ENCODE results near the gene SLC30A1.
"Not testable (repeated sequence)": the region's sequence is repeated elsewhere in the genome, so short reads cannot be mapped to it uniquely, and the experiment has no call there.

The SLC30A1 gene, protein sequence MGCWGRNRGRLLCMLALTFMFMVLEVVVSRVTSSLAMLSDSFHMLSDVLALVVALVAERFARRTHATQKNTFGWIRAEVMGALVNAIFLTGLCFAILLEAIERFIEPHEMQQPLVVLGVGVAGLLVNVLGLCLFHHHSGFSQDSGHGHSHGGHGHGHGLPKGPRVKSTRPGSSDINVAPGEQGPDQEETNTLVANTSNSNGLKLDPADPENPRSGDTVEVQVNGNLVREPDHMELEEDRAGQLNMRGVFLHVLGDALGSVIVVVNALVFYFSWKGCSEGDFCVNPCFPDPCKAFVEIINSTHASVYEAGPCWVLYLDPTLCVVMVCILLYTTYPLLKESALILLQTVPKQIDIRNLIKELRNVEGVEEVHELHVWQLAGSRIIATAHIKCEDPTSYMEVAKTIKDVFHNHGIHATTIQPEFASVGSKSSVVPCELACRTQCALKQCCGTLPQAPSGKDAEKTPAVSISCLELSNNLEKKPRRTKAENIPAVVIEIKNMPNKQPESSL

DNA sequence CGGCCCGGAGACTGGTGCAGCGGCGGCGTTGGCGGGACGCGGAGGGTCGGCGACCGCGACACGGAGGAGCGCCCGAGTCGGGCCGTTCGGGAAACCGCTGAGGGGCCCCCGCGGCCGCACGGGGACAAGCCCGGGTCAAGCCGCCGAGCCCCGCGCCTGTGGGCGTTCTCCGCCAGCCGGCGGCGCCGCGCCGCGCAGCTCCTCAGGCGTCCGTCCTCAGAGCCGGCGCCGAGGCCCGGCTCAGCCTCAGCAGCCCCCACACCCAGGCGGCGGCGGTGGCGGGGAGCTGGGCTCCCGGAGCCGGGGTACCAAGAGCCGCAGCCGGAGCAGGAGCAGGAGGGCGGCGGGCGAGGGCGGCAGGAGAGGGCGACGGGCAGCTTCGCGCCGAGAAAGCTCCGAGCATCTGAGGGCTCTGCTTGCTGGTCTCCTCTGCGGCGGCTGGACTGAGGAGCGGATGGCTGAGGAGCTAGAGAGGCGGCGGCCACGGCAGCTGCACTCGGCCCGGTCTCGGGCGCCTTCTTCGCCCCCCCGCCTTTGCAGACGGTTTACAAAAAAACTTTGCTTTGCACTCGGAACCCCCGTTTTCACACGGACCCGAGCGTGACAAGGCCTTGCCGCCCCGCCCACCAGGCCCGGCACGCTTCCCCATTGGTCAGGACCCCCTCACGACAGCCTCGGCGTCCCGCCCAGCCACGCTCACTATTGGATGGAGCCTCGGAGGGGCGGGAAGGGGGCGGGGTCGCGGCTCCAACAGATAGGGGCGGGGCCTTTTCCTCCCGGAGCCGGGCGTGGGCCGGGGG is at the start of gene SLC30A1:
Gene SLC30A1, minus strand, starts transcription at position 522 of the 800 bp plus-strand sequence. CDS start 549 bp downstream, outside the sequence.
- DNase-seq (ENCODE audit: low spot score), result peak; percentile 99

DNA sequence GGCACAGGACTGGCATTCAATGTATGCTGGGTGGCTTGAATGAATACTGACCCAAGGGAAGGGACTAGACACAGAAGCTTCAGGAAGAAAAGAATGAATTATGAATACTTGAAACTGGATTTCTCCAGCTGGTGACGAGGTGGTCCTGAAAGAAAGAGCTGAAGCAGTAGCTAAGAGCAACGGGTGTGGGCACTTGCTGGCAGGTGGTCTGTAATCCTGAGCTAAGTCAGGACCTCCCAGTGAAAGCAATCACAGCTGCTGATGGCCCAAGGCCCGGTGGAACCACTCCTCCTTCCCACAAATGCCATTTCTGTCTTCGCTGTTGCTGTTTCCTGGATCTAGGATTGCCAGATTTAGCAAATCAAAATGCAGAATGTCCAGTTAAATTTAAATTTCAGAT is 49.5 kb upstream of the SLC30A1 start:
- DNase-seq (ENCODE audit: low spot score), result no peak

DNA sequence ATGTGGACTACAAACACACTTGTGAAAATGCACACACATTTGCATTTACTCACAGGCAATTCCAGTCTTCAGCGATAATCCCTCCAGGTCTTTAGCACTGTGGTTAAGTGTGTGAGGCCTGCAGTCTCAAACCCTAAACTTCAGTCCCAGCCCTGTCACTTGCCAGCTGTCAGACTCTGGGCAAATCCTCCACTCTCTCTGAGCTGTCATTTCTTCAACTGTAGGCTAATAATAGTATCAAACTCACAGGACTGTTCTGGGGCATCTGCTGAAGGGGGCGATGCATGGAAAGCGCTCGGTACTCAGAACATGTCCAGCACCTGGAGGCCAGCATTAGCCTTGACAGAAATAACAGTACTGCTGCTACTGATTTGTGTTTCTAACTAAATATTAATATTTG is 48.3 kb upstream of the SLC30A1 start:
- no peak for DNase-seq (ENCODE audit: low spot score)

DNA sequence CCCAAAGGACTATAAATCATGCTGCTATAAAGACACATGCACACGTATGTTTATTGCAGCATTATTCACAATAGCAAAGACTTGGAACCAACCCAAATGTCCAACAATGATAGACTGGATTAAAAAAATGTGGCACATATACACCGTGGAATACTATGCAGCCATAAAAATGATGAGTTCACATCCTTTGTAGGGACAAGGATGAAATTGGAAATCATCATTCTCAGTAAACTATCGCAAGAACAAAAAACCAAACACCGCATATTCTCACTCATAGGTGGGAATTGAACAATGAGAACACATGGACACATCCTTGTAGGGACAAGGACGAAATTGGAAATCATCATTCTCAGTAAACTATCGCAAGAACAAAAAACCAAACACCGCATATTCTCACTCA is 46.9 kb upstream of the SLC30A1 start:
- DNase-seq (ENCODE audit: low spot score), result not testable (repeated sequence)

DNA sequence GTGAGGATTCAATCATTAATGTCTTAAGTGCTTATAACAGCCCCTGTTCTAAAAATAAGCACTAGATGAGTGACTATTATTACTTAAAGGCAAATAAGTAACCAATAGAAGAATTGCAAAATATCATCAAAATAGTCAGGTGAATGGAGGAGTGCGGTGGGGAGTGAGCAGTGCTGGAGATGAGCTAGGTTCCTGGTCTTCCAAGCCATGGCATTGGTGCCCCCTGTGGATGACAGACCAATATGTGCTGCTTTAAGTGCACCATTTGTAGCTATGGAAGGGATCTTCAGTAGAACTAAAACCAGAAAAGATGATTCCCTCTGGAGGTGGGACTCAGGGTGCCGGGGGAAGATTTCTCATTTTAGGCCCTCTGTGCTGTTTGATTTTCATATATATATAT is 46.1 kb upstream of the SLC30A1 start:
- DNase-seq (ENCODE audit: low spot score), result peak; percentile 54

DNA sequence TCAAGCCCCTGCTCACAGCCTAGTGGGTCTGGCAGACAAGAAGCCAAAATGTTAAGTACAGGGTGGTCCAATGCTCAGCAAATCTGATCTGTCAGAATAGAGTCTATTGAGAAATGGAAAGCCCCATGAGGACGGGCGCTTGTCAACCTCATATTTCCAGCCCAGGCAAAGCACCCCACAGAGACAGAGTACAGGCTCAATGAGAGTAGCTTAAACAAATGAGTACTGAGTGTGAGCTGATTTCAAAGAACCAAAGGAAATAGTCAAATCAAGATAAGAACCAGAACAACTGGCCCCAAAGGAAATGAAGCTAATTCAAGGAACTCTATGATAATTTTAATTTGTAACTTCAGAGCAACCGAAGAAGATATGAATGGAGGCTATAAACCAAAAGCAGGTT is 44.6 kb upstream of the SLC30A1 start:
- DNase-seq (ENCODE audit: low spot score), result no peak

DNA sequence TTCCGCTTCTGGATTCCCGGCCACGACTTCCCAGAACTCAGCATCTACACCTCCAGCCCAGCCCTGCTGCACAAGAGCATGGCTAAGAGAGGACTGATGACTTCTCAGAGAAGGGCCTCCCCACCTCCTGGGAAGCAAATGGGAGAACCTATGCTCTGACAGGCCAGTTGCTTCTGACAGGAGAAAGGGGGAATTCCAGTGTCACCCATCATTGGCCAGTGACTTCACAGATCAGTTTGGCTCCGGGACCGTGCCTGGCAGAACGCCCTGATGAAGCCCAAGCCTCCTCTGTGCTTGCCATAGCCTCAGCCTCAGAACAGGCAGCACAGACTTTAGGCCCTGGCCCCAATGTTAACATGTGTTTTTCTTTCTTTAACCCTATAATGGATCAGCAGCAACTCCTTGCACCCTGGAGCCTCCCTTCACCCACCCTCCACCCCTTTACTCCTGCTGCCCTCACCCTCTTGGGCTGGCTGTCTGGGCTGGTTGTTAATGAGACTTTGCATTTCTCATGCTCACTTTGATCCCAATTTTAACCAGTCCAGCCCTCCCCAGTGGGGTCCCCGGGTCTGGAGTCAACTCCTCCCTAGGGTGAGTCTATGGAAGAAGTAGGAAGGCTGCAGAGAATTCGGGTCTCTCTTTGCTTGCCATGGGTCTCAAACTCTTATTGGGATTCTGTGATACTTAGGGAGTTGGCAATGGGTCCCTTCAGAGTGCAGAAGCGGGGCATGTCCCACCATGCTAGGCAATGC is 42.7 kb upstream of the SLC30A1 start:
- no peak for DNase-seq (ENCODE audit: low spot score)

DNA sequence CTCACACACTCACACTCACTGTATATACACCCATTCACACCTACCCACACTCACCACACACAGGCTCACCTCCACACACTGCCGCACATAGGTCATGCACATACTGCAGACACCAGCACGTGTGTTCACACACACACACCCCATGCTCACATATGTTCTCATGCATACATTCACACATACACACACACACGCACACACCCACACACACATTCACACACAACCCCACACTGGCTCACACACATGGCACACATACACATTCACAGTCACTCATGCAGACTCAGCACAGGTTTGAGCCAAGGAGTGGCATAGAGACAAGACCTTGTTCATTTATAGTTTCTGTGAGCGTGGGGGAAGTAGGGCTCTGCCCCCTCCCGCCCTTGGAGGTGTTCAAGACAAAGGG is 41.1 kb upstream of the SLC30A1 start:
- DNase-seq (ENCODE audit: low spot score), result no peak

DNA sequence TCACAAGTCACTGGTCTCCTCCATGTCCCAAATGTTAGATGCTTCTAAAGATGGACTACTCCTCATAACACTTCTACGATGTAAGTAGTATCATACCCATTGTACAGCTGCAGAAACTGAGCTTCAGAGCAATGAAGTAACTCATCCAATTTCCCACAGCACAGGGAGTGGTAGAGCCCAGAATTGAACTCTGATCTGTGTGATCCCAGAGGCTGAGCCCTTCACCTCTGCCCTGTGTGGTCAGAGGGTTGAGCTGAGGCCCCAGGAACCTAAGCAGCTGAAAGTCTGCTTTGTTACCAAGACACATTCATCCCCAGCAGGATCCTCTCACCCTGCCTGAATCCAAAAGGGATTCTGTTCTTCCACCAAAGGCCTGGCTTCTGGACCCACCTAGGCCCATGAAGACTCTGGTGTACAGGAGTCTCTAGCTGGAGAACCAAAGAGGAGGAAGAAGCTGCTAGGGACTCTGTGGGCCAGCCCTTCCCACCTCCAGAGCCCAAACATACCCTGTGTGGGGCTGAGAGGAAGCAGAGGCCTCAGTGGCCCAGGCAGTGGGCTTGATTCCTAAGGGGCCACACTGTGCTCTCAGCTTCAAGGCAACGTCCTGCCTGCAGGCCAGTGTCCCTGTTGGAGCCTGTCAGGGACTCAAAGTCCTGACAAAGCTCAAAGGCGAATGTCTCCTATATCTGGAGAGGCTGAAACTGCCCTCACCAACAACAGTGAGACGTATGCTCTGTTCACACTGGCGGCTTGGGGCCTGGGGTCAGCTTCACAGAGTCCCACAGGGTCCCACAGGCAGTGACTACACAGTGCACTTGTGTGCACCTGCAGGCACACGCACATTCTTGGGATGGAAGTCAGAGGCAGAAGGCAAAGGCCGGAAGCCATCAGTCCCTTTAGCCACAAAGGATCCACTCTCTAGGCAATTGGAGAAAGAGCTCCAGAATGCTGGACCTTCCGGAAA is 40.4 kb upstream of the SLC30A1 start:
- no peak for DNase-seq (ENCODE audit: low spot score)

DNA sequence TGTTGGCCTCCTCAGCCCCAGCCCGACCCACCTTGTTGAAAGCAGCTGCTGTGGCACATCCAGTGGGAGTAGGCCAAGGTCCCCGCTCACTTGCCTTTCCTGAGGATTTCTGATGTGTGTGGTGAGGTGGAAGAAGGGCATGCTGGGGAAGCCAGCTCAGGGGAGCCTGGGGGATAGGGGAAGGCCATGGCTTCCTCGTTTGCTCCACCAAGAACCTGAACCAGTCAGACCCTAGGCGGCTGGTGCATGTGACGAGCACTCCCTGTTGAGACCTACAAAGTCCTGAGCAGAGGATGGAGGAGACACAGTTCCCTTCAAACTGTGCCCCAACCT is 38.0 kb upstream of the SLC30A1 start:
- no peak for DNase-seq (ENCODE audit: low spot score)

DNA sequence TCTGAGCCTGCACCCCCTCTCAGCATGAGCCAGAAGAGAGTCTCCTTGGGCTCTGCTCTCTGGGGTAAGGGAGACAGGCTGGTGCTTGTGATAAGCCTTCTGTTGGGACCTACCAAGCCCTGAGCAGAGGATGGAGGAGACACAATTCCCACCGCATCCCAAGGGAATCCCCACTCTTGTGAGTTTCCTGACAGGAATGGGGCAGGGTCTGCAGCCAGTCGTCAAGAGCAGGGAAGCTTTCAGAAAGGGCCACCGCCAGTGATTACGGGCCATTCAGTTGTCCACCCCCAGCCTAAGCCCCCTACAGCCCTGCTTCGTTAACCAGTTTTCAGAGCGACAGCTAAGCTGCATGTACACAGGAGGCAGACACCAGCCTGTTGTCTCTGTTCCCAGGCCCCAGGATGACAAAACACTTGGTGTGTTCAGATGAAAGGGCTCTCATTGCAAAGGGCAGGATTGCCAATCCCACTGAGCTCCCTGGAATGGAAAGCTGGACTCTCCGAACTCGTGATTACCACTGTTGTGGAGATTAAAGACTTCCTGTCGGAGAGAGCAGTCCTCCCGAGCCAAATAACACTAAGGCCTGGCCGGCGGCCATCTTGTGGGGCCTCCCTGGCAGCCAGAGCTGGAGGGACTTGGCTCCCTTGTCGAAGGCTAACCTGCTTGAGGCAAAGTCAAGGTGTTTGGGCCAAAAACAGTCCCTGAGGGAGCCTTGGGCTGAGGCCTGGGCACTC is 37.4 kb upstream of the SLC30A1 start:
- DNase-seq (ENCODE audit: low spot score), result peak; percentile 19

DNA sequence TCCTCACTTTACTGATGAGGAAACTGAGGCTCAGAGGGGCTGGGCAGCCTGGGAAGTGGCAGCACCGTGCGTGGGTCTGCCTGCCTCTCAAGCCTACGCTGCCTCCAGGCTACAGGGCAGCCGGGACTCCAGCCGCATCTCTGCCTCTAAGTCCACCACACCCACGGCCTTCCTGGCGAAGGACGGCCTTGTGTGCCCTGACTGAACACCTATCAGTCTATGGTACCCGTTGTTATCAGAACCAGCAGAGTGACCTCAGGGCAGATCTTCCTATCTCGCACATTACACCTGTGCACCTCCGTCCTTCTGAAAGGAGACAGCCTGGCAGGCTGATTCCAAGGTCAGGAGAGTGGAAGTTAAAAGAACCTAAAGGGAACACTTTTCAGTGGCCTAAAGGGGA is 35.7 kb upstream of the SLC30A1 start:
- no peak for DNase-seq (ENCODE audit: low spot score)

DNA sequence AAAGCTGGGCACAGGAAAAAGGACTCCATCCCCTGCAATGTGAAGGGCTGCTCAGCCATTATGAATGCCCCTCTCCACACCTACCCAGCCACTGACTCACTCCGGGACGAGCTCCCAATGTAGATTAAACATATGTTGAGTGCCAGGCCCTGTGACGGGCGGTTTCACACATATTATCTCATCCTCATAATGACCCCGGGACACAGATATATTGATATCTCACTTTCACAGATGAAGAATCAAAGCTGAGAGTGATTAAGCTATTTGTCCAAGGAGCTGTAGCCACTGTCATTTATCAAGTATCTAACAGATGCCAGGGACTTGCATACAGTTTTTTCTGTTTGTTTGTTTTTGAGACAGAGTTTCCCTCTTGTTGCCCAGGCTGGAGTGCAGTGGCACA is 35.0 kb upstream of the SLC30A1 start:
- DNase-seq (ENCODE audit: low spot score), result no peak

DNA sequence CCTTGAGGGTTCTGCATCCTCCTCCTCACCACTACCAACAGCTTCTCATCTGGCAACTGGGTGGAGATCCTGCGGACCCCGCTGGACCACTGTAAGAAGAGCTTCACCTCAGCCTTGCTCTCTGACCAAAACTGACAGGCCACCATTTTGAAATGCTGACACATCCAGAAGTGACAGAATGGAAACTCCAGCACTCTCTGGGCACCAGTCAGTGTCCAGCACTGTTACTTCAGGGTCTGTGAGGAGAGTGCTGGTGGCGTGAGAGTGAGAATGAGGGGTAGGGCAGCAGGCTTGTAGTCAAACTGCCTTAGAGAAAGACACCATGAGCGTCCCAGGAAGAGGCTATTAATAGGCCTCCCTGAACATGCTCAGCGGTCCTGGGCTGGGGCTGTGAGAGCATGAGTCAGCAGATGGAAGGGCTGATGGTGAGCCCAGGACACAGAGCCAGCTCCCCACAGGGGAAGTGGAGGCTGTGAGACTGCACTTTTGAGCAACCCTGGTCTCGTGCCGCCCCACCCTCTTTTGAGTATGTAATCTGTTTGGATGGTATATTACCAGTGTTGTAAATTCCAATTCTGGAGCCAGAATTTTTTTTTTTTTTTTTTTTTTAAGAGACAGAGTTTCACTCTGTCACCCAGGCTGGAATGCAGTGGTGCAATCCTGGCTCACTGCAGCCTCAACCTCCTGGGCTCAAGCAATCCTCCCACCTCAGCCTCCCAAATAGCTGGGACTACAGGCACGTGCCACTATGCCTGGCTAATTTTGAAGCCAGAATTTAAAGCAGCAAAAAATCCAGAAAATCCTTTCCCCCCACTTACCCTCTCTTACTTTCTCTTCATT is 34.4 kb upstream of the SLC30A1 start:
- peak; percentile 65 for DNase-seq (ENCODE audit: low spot score)

DNA sequence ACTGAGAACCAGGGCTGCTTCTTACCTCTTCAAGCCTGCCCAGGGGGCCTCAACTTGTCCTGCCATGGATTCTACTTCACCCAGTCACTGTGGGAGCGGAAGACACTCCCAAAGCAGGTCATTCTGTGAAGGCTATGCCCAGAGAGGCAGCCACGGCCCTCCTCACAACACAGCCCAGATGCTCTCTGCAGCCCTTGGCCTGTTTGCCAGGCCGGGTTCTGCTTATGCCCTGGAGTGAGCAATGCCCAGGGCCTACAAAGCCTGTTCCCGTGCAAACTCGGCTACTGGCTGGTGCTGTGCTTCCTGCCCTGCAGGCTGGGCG is 33.8 kb upstream of the SLC30A1 start:
- no peak for DNase-seq (ENCODE audit: low spot score)

DNA sequence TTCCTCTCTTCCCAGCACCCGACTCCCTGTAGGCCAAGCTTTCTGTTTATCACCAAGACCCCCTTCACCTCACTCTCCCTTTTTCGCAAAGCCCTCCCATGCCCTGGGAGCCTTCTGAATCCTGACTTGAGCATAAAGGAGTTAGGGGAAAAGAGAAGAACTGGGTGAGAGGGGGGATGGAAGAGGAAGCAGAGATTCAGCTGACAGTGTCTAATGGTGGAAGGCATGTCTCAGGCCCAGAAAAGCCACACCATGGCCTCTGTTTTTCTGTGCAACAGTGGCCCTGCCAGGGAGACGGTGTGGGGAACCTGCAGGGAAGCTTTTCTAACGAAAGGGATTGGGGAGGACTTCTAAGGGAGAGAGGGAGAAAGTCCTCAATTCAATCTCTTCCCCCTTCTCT is 32.9 kb upstream of the SLC30A1 start:
- no peak for DNase-seq (ENCODE audit: low spot score)

DNA sequence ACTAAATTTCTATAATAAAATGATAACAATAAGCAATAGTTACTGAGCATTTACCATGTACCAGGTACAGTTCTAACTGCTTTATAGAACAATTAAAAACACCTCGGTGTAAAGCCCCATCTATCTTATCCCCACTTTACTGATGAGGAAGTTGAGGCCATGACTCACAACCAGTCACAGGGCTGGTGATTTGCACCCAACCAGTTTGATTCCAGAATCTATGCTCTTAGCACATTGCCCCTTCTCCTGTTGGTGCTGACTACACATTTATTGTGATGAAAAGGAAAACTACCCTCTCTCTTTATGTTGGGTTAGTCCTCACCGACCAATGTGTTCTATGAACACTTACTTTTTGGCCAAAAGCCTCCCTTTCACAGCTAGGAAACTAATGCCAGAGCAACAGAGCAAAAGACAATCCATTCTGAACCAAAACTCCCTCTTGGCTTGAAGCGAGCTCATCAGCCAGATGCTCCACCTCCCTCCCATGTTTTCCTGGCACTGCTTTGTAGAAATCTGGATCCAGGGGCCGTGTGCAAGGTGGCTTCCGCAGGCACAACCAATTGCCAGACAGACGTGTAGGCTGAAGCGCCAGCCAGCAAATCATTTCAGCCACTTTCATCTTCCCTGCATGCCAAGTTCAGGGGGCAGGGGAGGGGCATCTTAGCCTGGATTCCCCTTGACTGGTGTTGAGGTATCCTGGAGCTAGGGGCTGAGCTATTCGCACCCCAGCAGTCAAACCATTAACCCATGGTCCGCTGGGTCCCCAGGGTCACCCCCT is 32.0 kb upstream of the SLC30A1 start:
- peak; percentile 76 for DNase-seq (ENCODE audit: low spot score)

DNA sequence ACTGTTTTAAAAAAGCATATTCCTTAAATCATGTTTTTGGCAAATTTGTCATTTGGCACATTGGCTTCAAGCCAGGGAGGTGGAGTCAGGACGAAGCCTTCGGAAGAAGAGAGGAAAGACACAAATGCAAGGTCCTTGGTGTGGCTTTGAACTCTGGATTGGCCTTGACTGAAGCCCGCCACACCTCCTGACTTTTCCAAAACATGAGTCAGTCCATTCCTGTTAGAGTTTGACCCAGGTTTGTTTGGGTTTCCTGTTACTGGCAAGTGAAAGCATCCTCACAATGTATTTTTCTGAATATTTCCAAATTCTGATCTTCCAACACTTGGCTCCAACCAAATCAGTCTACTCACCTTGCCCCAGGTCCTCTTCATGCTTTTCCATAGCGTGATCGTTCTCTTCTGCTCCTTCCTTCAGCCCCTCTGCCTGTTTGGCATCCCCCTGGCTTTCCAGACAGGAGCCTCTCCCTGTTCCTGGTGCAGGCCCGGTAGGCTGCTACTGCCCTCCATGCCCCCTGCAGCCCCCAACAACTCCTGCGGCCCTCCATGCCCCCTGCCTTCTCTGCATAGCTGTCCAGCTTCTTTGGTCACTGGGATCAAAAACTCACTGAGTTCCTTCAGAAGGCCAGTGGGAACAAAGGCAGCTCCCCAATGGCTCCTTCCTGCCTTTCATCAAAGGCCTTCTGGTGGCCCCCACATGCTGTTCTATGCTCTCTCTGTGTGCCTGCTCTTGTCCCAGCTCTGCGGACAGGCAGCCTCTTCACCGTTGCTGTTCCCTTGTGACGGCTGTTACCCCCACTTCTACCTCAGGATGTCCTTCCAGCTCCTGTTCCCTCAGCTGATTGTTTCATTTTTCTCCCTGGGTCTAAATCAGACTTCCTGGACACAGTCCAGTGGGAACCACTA is 30.4 kb upstream of the SLC30A1 start:
- no peak for DNase-seq (ENCODE audit: low spot score)

Measured in Ammon's horn (tissue), 1 donor.